Stimulated activated CD8-positive, alpha-beta memory T cell treated with anti-CD3 and anti-CD28 coated beads, Interleukin-2, amount 100 ng/mL, for 48 hours (primary cell): Measurements from ENCODE around the gene WWTR1.

Experiments
- DNase-seq, 2 donors: peaks; one replicate each; pipeline ENCODE4 v3.0.0-alpha.2; 2020; ENCODE audit warnings: low read depth in 2 of 2

WWTR1 gene

DNA sequence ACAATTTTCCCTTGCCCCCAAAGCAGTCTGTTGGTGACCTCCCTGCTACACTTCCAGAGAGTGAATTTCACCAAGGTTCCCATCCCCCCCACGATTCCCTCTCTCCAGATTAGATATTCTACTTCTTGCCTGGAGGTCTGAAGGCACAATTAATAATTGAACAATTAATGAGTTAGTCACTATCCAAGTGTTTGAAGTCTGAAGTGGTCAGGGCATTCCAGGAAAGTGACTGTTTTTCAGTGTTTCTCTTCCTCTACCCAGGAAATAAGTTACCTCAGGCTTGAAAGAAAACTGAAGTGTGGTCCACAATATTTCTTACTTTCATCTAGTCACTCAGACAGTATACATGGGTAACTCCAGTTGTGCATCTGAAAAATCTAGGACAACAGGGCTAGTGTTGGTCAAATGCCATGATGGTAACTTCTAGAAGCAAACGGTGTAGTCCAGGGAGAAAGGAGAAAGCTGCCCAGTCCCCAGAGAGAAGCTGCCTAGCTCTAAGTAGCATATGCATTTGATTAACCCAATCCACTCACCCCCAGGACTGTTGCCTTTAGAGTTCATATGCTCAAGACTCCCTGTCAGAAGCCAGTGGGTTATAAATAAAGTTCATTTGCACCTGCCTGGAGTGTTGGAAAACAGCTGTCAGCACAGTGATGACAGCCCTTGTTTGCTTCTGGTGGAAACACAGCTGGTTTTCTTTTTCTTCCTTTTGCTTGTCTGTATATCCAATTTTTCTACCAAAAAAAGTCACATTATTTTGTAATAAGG lies 185.6 kb downstream of the WWTR1 start:
- no peak for DNase-seq

- DNase-seq = no peak
Measured at GRCh38 chr3:149470381-149470780, 187.4 kb downstream of the WWTR1 start.

DNA sequence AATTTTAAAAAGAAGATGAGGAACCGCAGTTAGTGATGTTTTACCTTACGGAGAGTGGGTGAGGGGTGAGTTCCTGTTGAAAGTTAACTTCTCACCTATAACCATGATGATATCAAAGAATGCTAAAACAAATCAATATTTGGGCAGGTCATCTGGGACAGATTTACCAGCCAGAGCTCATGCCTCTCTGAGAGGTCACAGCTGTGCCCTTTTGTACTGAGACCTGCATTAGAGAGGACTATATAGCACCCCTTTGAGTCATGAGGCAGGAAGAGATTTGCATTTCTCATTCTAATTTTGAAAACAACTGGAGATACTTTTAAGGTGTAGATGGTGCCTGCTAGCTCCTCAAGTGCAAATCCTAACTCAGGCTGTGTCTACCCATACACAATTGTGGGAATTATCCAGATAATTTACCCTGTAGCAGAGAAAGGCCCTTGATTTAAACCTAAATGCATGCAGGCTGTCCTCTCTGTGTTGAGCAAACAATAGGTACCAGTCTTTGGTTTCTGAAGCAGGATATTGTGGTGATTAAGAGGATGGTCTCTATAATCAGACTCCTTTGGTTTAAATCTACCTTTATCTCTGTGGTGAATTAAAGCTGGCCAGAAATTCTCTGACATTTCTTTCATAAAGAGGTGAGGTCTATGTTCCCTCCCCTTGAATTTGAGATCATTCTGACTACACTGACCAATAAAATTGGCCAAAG lies 189.2 kb downstream of the WWTR1 start:
- no peak for DNase-seq
